Measurements from ENCODE around the gene FADS2. TPM values are rescaled to one million over a fixed set of nuclear protein-coding genes. Genes with fewer than 3 reads are reported as not detected.

Gene FADS2
- total RNA-seq, 1 donor: 713 TPM

- DNase-seq (ENCODE audit: low read depth): no peak
- H3K4me3 ChIP-seq (ENCODE audit: low read depth, low read length): no peak overlapping the region
- TF ChIP-seq CTCF (IDR thresholded peaks at IDR 0.05; ENCODE audit: insufficient read depth, low read depth, low read length): no peak
Observed at GRCh38 chr11:61861634-61862033, 33.5 kb downstream of the FADS2 start.

- no peak for DNase-seq (ENCODE audit: low read depth)
- no peak for TF ChIP-seq CTCF (IDR thresholded peaks at IDR 0.05; ENCODE audit: insufficient read depth, low read depth, low read length)
- no peak overlapping the region for H3K4me3 ChIP-seq (ENCODE audit: low read depth, low read length)
Observed at GRCh38 chr11:61862714-61863547, 34.8 kb downstream of the FADS2 start.

- TF ChIP-seq CTCF (IDR thresholded peaks at IDR 0.05; ENCODE audit: insufficient read depth, low read depth, low read length): no peak
- H3K4me3 ChIP-seq (ENCODE audit: low read depth, low read length): no peak overlapping the region
- DNase-seq (ENCODE audit: low read depth): no peak
Observed at GRCh38 chr11:61863548-61864081, 35.5 kb downstream of the FADS2 start.

GRCh38 chr11:61864814-61865775 is 37.0 kb downstream of the FADS2 start:
- H3K4me3 ChIP-seq (ENCODE audit: low read depth, low read length): no peak overlapping the region
- no peak for TF ChIP-seq CTCF (IDR thresholded peaks at IDR 0.05; ENCODE audit: insufficient read depth, low read depth, low read length)
- no peak for DNase-seq (ENCODE audit: low read depth)

GRCh38 chr11:61866231-61866957 is 38.3 kb downstream of the FADS2 start:
- no peak for TF ChIP-seq CTCF (IDR thresholded peaks at IDR 0.05; ENCODE audit: insufficient read depth, low read depth, low read length)
- H3K4me3 ChIP-seq (ENCODE audit: low read depth, low read length): no peak overlapping the region
- DNase-seq (ENCODE audit: low read depth): no peak

- no peak overlapping the region for H3K4me3 ChIP-seq (ENCODE audit: low read depth, low read length)
- DNase-seq (ENCODE audit: low read depth): no peak
Observed at GRCh38 chr11:61866958-61867343, 38.9 kb downstream of the FADS2 start.

More at GRCh38 chr11:61866958-61867343, 38.9 kb downstream of the FADS2 start:
- no peak for TF ChIP-seq CTCF (IDR thresholded peaks at IDR 0.05; ENCODE audit: insufficient read depth, low read depth, low read length)

All from fibroblast of villous mesenchyme (primary cell).